NCI-H2029 treated with DMSO at 0.1 percent for 48 hours (cell line): ENCODE results near the gene SIL1.

ENCODE experiments used
- DNase-seq: peaks from one replicate; lab custom pipeline; 2025; lab: John Stamatoyannopoulos, UW

Gene SIL1

GRCh38 chr5:138914338-138914737 is 283.8 kb downstream of the SIL1 start:
- no peak for DNase-seq

GRCh38 chr5:138913773-138914172 is 284.4 kb downstream of the SIL1 start:
- DNase-seq: no peak

- DNase-seq: no peak
Measured at GRCh38 chr5:138912093-138912492, 286.1 kb downstream of the SIL1 start.

GRCh38 chr5:138911441-138911840 is 286.7 kb downstream of the SIL1 start:
- DNase-seq: no peak

GRCh38 chr5:138910546-138911185 is 287.5 kb downstream of the SIL1 start:
- no peak for DNase-seq

GRCh38 chr5:138909734-138910133 is 288.4 kb downstream of the SIL1 start:
- no peak for DNase-seq

GRCh38 chr5:138905541-138905940 is 292.6 kb downstream of the SIL1 start:
- DNase-seq: no peak

GRCh38 chr5:138903130-138903775 is 294.9 kb downstream of the SIL1 start:
- no peak for DNase-seq

GRCh38 chr5:138901716-138902115 is 296.5 kb downstream of the SIL1 start:
- DNase-seq: no peak

- no peak for DNase-seq
Measured at GRCh38 chr5:138900281-138900965, 297.7 kb downstream of the SIL1 start.

GRCh38 chr5:138898742-138899141 is 299.4 kb downstream of the SIL1 start:
- DNase-seq: no peak

- DNase-seq: no peak
Measured at GRCh38 chr5:138898299-138898698, 299.9 kb downstream of the SIL1 start.
